Activated naive CD4-positive, alpha-beta T cell treated with anti-CD3 and anti-CD28 coated beads, Interleukin-2, amount 10 ng/mL, durations not matched to agents 7 days and 5 days (primary cell): ENCODE results near the gene ZFP36L1.

Experiments used
- CTCF ChIA-PET: fragments of 350-600 bp; sonication (Branson Sonifier 250); formaldehyde crosslinking; loops from one replicate; lab custom pipeline; 2021; ENCODE audit warnings: antibody characterized with exemption; lab: Charles Lee
- DNase-seq: peaks from one replicate; pipeline ENCODE4 v3.0.0-alpha.2; 2020
- H3K27ac Mint-ChIP-seq: one replicate; pipeline ENCODE4 v1.8.0; 2021; ENCODE audit warnings: mild to moderate bottlenecking, moderate library complexity, mixed read lengths
- H3K27me3 Mint-ChIP-seq: one replicate; pipeline ENCODE4 v1.8.0; 2021; ENCODE audit warnings: mild to moderate bottlenecking, mixed read lengths
- H3K36me3 Mint-ChIP-seq: one replicate; pipeline ENCODE4 v1.8.0; 2021; ENCODE audit warnings: mixed read lengths
- H3K4me1 Mint-ChIP-seq: one replicate; pipeline ENCODE4 v1.8.0; 2021; ENCODE audit warnings: mixed read lengths
- H3K4me3 Mint-ChIP-seq: one replicate; pipeline ENCODE4 v1.8.0; 2021; ENCODE audit warnings: mild to moderate bottlenecking, moderate library complexity, mixed read lengths
- H3K9me3 Mint-ChIP-seq: one replicate; pipeline ENCODE4 v1.8.0; 2021; ENCODE audit warnings: mixed read lengths

The ZFP36L1 gene

DNA sequence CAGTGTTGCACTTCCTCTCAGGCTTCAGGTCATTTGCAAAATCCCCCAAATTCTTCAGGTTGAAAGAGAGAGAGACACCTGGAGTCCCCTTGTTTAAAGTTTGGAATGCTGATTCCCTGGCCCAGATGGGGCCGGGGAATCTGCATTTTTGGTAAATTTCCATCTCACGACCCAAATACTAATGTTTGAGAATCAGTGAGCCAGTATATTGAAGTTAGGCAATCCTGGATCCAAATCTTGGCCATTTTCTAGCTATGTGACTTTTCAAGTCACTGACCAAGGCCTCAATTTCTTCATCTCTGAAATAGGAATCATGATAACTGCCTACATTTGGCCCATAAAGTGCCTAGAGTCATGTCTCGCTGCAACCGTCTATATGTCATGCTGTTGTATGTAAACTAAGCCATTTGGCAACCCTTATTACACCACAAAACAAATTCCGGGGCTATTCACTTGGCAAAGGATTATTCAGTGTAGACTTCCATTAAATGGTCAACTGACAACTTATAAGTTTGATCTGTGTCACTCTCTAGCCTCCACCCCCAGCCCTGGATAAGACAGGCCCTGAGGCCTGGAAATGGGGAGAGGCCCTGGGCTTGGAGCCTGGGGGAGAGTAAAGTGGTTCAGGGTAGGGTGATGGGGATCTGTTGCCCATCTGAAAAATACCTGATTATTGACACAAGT lies 3.7 kb upstream of the ZFP36L1 start:
- H3K27me3 Mint-ChIP-seq = peaks cover 8% of the 10 kb centered on the region
- CTCF ChIA-PET = interaction anchor here (1.3 to 5.4 kb wide), 4 partner anchors 12 to 48 kb away, joined by 3 to 88 read pairs (median 6); no protein-coding TSS in a partner anchor
- peaks cover 35% of the 10 kb centered on the region for H3K4me1 Mint-ChIP-seq
- H3K4me3 Mint-ChIP-seq = peak overlapping the region; percentile 95
- peaks cover 24% of the 10 kb centered on the region for H3K36me3 Mint-ChIP-seq
- peaks cover 9% of the 10 kb centered on the region for H3K9me3 Mint-ChIP-seq
- peak overlapping the region; percentile 100 for H3K27ac Mint-ChIP-seq
- DNase-seq = no peak

DNA sequence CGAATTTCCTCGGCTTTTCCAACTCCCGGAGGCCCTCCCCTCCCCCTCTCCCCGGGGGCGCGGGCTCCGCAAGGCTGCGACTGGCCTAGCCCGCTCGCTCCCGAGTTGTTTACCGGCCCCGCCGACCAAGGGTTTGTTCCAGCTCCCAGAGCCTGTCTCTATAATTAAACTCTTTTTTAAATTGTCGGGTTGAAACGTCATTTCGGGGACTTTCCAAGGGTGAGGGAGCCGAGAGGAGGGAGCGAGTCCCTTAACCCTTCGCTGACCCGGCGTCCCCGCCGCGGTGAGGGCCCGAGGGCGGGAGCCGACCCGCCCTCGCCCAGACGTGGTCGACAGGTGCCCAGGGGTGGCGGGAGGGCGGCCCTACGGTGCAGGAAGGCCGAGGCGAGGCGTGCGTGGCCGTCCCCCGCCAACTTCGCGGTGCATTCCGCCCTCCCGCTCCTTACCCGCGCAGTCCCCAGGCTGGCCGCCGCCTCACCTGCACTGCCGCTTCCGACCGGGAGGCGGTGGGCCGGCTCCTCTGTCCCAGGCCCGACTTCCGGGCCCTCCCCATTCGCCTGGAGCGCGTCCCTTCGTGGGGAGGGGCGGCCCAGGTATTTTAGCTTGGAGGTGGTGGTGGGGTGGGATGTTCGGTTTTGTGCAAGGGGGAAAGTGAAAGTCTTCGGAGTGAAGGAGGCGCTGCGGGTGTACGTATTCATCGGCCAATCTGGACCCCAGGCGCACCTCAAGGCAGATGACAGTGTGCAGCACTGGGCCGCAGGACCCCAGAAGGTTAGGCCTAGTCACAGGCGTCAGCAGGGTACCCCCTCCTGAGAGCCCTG lies 2.9 kb upstream of the ZFP36L1 start:
- H3K36me3 Mint-ChIP-seq = peaks cover 28% of the 10 kb centered on the region
- CTCF ChIA-PET = interaction anchor here (1.5 to 5.4 kb wide), 2 partner anchors 21 to 48 kb away, joined by 3 to 88 read pairs; no protein-coding TSS in a partner anchor
- H3K27me3 Mint-ChIP-seq = peaks cover 8% of the 10 kb centered on the region
- H3K27ac Mint-ChIP-seq = peak overlapping the region; percentile 100
- H3K4me1 Mint-ChIP-seq = peaks cover 34% of the 10 kb centered on the region
- DNase-seq = peak; percentile 89
- peaks cover 5% of the 10 kb centered on the region for H3K9me3 Mint-ChIP-seq
- peak overlapping the region; percentile 95 for H3K4me3 Mint-ChIP-seq

DNA sequence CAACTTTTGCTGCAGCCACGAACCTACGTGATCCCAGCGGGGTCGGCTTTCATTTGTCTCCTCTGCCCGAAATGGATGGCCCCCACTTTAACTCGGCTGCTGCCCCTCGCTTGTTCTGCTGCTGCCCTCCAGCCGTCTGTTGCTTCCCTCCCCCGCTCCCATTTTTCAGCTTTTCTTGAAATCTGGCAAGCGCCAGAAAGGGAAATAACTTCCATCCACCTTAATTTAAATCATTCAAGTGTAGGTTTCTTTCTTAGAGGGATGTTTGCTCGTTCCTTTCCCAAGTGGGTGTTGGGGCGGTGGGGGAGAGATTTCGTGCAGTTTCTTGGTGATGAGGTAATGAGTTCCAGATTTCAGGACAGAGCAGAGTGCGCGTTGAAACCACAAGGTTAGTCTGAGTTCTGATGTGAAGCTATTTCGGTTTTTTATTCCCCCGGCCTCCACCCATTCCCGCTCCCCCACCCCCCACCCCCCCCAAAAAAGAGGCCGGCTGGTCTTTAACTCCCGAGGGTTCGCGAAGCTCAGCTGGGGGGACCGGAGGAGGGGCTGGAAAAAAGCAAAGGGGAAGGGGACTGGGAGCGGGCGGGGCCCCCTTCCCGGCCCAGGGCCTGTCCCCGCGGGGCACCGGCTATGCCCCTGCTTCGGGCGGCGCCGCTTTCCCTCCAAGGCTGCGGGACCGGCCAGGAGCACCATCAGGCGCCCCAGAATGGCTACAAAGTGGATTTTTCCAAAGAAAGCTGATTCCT lies 2.2 kb upstream of the ZFP36L1 start:
- Mint-ChIP-seq H3K4me1 (peaks cover 32% of the 10 kb centered on the region), H3K9me3 (peaks cover 2% of the 10 kb centered on the region), H3K36me3 (peaks cover 34% of the 10 kb centered on the region), H3K4me3 (peak overlapping the region; percentile 95), H3K27ac (peak overlapping the region; percentile 100), H3K27me3 (peaks cover 8% of the 10 kb centered on the region)
- CTCF ChIA-PET = interaction anchor here (1.5 to 5.4 kb wide), 2 partner anchors 21 to 49 kb away, joined by 3 to 88 read pairs; no protein-coding TSS in a partner anchor
- peak; percentile 56 for DNase-seq

DNA sequence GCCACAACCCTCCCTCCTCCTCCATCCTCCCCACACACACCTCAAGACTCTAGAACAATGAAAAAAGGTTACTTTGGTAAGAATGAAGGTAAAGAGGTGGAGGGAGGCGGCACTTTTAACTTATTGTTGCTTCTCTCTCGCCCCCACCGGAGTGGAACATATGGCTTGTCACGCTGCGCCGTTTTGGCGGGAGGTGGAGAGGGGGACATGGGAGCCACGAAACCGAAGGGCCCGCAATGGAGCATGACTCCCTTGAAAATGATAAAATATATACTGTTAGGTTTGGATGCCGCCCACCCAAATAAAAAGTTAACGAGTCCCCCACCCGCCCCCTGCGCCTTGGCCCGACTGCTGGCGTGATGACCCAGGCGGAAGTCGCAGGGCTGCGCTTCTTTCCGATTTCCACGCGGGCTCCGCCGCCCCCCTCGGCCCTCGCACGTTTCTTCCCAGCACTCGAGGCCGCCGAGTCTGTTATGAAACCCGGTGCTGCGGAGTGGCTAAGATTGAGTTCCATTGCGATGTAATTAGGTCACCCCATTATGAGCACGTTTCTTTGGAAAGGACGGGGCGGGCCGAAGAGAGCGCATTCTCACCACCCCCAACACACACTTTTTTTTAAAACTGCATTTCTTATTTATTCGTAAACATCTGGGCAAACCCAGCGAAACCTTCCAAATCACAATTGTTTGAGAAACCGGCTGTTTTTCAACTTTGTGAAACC lies 1.4 kb upstream of the ZFP36L1 start:
- Mint-ChIP-seq H3K9me3 (no peaks in the 10 kb centered on the region), H3K27ac (peak overlapping the region; percentile 100), H3K4me3 (peak overlapping the region; percentile 95), H3K27me3 (peaks cover 8% of the 10 kb centered on the region), H3K4me1 (peaks cover 37% of the 10 kb centered on the region), H3K36me3 (peaks cover 39% of the 10 kb centered on the region)
- CTCF ChIA-PET = interaction anchor here (1.5 to 5.4 kb wide), 2 partner anchors 22 to 50 kb away, joined by 3 to 88 read pairs; no protein-coding TSS in a partner anchor
- DNase-seq = peak; percentile 86

DNA sequence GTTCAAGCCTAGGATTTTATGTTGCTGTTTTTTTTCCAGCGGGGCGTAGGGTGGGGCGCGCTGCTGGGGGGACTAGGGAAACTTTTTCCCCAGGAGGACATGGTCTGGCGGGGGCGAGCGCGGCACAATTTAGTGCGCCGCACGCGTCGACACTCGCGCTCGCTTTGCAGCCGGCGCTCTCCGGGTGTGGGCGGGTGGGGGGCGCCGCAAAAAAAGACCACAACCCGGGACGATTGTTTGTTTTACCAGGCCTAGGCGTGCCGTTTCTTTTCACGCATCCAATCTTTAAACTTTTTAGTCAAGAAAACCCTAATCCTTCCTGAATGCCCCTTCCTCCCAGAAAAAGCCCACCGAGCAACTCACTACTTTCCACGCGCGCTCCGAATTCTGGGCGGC lies 865 bp upstream of the ZFP36L1 start:
- DNase-seq = no peak

DNA sequence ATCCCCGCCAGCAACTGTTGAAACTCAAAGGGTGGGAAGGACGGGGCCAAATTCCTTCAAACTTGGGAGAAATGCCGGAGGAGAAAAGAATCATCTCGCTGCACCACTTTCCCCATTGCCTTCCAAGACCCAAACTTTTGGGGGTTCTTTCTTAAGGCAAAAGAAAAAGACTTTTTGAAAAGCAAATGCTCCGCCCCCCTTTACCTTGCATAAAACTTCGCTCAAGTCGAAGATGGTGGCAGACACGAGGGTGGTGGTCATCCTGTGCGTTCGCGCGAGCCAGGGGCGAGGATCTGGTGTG lies 239 bp downstream of the ZFP36L1 start:
- H3K27ac Mint-ChIP-seq = peak overlapping the region; percentile 100
- peak overlapping the region; percentile 95 for H3K4me3 Mint-ChIP-seq
- H3K36me3 Mint-ChIP-seq = peaks cover 51% of the 10 kb centered on the region
- no peak for DNase-seq
- H3K4me1 Mint-ChIP-seq = peaks cover 48% of the 10 kb centered on the region
- no peaks in the 10 kb centered on the region for H3K9me3 Mint-ChIP-seq
- peaks cover 8% of the 10 kb centered on the region for H3K27me3 Mint-ChIP-seq
- CTCF ChIA-PET = interaction anchor here (1.2 to 5.5 kb wide), 2 partner anchors 23 to 25 kb away, joined by 8 to 105 read pairs; no protein-coding TSS in a partner anchor

More for the DNA sequence above, 865 bp upstream of the ZFP36L1 start:
- Mint-ChIP-seq H3K4me1 (peaks cover 43% of the 10 kb centered on the region), H3K27me3 (peaks cover 8% of the 10 kb centered on the region), H3K9me3 (no peaks in the 10 kb centered on the region), H3K27ac (peak overlapping the region; percentile 100), H3K36me3 (peaks cover 44% of the 10 kb centered on the region), H3K4me3 (peak overlapping the region; percentile 95)
- CTCF ChIA-PET = interaction anchor here (1.2 kb wide), 1 partner anchor 22 kb away, joined by 8 read pairs; no protein-coding TSS in a partner anchor

DNA sequence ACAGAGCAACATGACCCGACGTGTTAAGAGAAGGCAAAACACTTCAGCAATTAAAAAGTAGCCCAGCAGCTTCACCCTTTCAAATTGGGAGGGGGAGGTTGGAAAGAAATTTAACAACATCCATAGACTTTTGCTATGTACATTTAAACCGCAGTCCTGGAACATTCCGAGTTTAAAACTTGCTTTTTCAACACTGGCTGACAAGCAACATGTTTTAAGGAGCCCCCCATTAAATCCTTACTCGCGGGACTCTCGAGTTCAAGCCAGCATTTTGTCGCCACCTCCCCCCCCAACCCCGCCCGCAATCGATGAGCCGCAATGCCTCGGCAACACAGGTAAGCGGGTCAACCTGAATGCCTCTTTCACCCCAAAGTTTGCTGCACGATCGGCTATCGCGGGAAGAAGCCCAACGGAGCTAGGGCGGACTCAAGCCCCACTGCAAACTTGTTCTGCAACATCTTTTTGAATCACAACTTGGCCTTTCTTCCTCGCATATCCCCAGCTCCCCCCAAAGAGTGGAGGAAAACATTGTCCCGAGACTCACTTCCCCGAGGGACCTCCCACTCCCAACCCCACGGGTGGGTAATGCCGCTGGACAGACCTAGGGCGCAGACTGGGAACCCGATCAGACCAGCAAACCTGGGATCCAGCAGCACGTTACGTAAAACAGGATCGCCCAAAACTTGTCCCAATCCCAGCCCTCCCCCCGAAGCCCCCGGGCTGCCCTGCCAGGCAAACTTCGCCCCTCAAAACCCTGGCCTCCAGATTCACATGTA lies 777 bp downstream of the ZFP36L1 start:
- peak; percentile 61 for DNase-seq
- H3K4me3 Mint-ChIP-seq = peak overlapping the region; percentile 95
- H3K27ac Mint-ChIP-seq = peak overlapping the region; percentile 100
- no peaks in the 10 kb centered on the region for H3K9me3 Mint-ChIP-seq
- CTCF ChIA-PET = interaction anchor here (0.6 to 5.7 kb wide), 5 partner anchors 10 to 542 kb away, joined by 3 to 105 read pairs (median 43); no protein-coding TSS in a partner anchor
- peaks cover 8% of the 10 kb centered on the region for H3K27me3 Mint-ChIP-seq
- peaks cover 48% of the 10 kb centered on the region for H3K4me1 Mint-ChIP-seq
- peaks cover 57% of the 10 kb centered on the region for H3K36me3 Mint-ChIP-seq

DNA sequence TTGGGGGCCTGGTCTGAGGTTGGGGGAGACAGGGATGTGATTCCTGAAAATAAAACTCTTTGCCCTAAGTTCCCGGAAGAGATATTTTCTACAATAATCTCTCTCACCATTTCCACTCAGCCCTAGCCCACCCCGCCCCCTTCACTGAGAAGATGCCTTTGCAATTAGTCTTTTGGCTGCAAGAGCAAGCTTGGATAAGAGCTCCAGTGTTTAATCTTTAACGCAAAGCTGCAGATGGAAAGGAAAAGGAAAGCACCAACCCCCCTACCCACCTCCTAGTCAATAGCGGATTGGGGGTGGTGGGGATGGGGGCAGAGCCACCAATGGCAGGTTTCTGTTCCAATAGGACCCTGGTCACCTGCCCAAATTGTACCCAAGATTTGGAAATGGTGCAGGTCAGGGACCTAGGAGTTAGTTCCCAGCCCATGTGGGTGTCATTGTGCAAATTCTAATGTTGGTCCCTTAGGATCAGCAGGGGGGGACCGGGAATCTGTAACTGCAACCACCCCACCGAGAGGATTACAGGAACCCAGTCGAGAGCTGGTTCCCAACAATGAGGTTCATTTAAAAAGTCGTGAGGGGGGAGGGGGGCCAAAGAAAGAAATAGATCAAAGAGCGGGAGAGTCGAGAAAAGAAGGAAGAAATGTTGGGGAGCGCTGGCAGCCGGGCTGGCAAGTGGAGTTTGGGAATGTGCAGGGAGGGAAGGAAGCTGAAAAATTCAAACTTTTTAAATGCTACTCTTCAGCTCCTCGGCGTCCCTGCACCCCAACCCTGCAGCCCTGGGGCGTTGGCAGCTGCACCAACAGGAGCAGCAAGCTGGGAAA lies 1.6 kb downstream of the ZFP36L1 start:
- H3K4me1 Mint-ChIP-seq = peaks cover 49% of the 10 kb centered on the region
- peak; percentile 49 for DNase-seq

DNA sequence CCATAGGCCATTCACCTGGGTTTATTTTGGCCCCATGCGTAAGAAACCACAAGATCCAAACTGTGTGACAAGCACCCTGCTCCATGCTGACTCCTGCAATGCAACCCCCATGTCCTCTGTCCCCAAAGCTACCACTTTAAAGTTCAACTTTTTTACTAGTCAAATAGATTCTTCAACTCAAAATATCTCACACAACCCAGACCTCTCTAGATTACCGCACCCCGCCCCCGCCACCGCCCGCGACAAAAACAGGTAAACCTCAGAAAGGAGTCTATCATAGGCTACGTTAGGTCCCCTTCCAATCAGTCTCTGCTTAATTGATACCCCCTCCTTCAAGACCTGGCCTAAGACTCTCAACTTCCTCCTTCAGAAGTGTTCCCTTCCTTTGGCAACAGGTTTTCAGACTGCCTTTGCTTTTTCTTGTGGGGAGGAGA lies 2.2 kb downstream of the ZFP36L1 start:
- peak; percentile 66 for DNase-seq
- peaks cover 68% of the 10 kb centered on the region for H3K36me3 Mint-ChIP-seq
- H3K4me3 Mint-ChIP-seq = peak overlapping the region; percentile 95
- H3K27ac Mint-ChIP-seq = peak overlapping the region; percentile 100
- peaks cover 8% of the 10 kb centered on the region for H3K27me3 Mint-ChIP-seq
- CTCF ChIA-PET = interaction anchor here (1.1 to 5.7 kb wide), 12 partner anchors 8 to 857 kb away, joined by 3 to 105 read pairs (median 8); no protein-coding TSS in a partner anchor
- H3K4me1 Mint-ChIP-seq = peaks cover 51% of the 10 kb centered on the region
- no peaks in the 10 kb centered on the region for H3K9me3 Mint-ChIP-seq

More for the DNA sequence above, 1.6 kb downstream of the ZFP36L1 start:
- CTCF ChIA-PET = interaction anchor here (0.6 to 5.7 kb wide), 9 partner anchors 7 to 541 kb away, joined by 3 to 105 read pairs (median 4); no protein-coding TSS in a partner anchor
- Mint-ChIP-seq H3K27me3 (peaks cover 8% of the 10 kb centered on the region), H3K9me3 (no peaks in the 10 kb centered on the region), H3K36me3 (peaks cover 64% of the 10 kb centered on the region), H3K27ac (peak overlapping the region; percentile 100), H3K4me3 (peak overlapping the region; percentile 95)

DNA sequence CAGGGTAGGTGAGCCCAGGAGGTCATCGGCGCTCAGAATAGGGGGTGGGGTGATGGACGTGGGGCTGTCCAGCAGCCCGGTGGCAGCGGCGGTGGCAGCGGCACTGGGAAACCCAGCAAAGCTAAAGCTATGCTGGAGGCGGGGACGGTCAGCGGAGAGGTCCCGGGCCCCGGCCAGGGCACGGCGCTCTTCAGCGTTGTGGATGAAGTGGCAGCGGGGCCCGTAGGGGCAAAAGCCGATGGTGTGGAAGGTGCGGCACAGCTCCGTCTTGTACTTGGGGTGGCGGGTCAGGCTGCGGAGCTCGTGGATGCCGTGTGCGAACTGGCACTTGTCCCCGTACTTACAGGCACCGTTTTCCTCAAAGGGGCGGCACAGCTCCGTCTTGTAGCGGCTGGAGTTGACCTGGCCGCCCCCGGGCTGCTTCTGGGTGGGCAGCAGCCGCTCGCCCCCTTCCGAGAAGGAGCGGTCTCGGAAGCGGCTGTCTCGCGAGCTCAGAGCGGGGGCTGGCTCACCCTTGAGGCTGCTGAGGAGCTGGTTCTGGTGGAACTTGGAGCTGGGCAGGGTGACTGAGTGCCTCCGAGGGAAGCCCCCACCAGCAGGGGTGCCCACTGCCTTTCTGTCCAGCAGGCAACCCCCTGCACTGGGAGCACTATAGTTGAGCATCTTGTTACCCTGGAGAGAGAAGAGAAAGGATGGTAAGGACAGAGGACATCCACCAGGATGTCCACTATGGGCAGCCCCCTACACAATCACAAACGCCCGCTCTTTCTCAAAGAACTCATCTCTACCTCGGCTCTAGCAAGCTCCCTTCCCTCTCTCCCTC lies 2.8 kb downstream of the ZFP36L1 start:
- peak; percentile 50 for DNase-seq
- H3K4me1 Mint-ChIP-seq = peaks cover 57% of the 10 kb centered on the region
- peaks cover 72% of the 10 kb centered on the region for H3K36me3 Mint-ChIP-seq
- peak overlapping the region; percentile 95 for H3K4me3 Mint-ChIP-seq
- peak overlapping the region; percentile 100 for H3K27ac Mint-ChIP-seq
- no peaks in the 10 kb centered on the region for H3K9me3 Mint-ChIP-seq
- CTCF ChIA-PET = interaction anchor here (0.9 to 5.7 kb wide), 26 partner anchors 9 to 856 kb away, joined by 3 to 105 read pairs (median 4); no protein-coding TSS in a partner anchor
- peaks cover 8% of the 10 kb centered on the region for H3K27me3 Mint-ChIP-seq
